DMS114 treated with DMSO at 0.1 percent for 48 hours (cell line): ENCODE results near the gene ATN1.
"Not testable (repeated sequence)": the region's sequence is repeated elsewhere in the genome, so short reads cannot be mapped to it uniquely, and the experiment has no call there.

ENCODE experiments used
- DNase-seq: peaks from one replicate; lab custom pipeline; 2025; ENCODE audit not compliant: unreplicated experiment; lab: John Stamatoyannopoulos, UW

Gene ATN1

DNA sequence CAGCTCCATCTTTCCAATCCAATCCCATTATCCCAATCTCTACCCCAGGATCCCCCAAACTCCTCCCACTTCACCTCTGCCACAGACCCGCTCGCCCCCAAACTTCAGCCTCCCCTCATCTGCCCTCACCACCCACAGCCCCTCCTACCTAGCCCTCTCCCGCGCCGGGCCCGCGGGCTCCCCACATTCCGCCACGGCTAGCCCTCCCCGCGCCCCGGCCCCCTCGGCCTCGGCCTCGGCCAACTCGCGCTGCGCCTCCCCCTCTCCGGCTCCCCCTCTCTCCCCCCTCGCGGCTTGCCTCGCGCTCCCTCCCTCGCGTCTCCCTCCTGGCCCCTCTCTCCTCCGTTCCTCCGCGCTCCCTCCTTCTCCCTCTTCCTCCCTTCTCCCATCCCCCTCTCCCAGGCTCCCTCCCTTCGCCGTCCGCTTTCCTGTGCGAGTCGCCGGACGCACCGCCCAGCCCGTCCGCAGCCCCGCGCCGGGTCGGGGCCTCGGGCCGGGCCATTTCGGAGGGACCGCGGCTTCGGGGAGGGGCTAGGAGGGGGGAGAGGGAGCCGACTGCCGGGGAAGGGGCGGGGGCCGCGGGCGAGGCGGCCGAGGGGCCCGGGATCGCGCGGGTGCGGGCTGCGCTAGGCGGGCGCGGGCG lies at the start of gene ATN1:
Gene ATN1 (plus strand): TSS at position 581 of the 643 bp plus-strand sequence. CDS start 6,043 bp downstream, outside the sequence.
- DNase-seq, result no peak

DNA sequence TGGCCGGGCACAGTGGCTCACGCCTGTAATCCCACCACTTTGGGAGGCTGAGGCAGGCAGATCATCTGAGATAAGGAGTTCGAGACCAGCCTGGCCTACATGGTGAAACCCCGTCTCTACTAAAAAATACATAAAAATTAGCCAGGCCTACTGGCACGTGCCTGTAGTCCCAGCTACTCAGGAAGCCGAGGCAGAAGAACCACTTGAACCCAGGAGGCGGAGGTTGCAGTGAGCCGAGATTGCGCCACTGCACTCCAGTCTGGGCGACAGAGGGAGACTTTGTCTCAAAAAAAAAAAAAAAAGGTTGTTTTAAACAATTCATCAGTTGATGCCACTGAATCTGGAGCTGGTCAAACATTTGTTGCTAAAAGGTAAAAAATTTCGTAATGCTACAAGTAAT lies 47.9 kb upstream of the ATN1 start:
- DNase-seq, result not testable (repeated sequence)

DNA sequence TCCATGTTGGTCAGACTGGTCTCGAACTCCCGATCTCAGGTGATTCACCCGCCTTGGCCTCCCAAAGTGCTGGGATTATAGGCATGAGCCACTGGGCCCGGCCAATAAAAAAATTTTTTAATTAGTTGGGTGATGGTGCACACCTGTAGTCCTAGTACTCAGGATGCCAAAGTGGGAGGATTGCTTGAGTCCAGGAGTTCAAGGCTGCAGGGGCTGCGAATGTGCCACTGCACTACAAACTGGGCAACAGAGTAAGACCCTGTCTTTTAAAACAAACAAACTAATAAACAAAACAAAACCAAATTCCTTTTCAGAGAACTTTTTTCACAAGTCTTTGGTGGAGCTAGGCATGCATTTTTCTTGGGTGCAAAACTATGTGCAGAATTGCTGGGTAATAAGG lies 44.5 kb upstream of the ATN1 start:
- no peak for DNase-seq

- DNase-seq, result no peak
Measured at GRCh38 chr12:6883683-6884082, 44.1 kb upstream of the ATN1 start.

- no peak for DNase-seq
Measured at GRCh38 chr12:6884539-6884938, 43.2 kb upstream of the ATN1 start.

GRCh38 chr12:6886206-6886999 lies 41.4 kb upstream of the ATN1 start:
- DNase-seq, result not testable (repeated sequence)

DNA sequence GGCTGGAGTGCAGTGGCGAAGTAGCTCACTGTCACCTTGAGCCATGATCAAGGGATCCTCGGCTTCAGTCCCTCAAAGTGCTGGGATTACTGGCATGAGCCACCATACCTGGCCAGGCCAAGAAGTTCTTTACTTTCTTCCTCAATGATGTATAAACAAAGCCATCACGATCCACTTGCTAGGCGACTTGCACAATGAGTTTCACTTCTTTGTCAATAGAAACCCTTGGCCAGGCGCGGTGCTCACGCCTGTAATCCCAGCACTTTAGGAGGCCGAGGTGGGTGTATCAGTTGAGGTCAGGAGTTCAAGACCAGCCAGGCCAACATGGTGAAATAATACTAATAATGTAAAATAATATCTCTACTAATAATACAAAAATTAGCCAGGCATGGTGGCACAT lies 40.3 kb upstream of the ATN1 start:
- DNase-seq, result no peak

DNA sequence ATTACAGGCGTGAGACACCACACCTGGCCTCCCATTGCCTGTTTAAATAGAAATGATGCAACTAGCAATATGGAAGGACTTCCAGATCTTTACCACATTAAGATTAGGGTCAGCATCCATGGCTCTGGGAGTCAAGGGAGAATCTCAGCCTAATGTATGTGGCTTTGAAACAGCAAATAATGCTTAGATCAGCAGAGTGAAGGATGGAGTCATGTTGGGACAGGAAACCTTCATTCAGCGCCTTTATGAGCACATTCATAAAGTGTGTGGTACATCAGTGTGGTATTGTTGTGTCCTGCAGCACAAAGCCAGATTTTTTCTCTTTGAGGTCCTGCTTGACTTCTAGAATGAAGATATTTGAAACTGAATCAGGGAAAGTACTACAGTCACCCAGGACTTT lies 39.4 kb upstream of the ATN1 start:
- no peak for DNase-seq

GRCh38 chr12:6888794-6889193 lies 39.0 kb upstream of the ATN1 start:
- not testable (repeated sequence) for DNase-seq

GRCh38 chr12:6889775-6890573 lies 37.8 kb upstream of the ATN1 start:
- not testable (repeated sequence) for DNase-seq

- peak; percentile 94 for DNase-seq
Measured at GRCh38 chr12:6890789-6891645, 36.7 kb upstream of the ATN1 start.

DNA sequence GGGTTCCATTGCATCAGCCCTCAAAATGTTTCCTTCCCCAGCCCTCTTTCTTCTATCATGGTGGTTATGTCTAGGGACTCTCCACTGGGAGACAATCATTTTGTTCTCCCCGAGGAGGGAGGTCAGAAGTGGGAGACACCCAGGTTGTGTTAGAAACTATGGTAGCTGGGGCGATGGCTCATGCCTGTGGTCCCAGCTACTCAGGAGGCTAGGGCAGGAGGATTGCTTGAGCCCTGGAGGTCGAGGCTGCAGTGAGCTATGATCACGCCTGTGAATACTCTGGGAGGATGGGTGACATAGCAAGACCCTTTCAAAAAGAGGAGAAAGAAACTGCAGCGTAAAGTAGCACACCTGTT lies 36.1 kb upstream of the ATN1 start:
- DNase-seq, result no peak

DNA sequence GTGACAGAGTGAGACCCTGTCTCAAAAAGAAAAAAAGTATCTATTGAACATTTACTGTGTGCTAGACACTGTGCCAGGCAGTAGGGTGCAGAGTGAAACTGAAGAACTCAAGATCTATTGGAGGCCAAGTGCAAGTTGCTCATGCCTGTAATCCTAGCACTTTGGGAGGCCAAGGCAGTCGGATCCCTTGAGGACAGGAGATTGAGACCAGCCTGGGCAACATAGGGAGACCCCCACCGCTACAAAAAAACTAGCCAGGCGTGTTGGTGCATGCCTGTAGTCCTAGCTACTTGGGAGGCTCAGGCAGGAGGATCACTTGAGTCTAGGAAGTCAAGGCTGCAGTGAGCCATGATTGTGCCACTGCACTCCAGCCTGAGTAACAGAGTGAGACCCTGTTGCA lies 35.1 kb upstream of the ATN1 start:
- not testable (repeated sequence) for DNase-seq

- DNase-seq, result no peak
Measured at GRCh38 chr12:6894321-6894720, 33.4 kb upstream of the ATN1 start.

DNA sequence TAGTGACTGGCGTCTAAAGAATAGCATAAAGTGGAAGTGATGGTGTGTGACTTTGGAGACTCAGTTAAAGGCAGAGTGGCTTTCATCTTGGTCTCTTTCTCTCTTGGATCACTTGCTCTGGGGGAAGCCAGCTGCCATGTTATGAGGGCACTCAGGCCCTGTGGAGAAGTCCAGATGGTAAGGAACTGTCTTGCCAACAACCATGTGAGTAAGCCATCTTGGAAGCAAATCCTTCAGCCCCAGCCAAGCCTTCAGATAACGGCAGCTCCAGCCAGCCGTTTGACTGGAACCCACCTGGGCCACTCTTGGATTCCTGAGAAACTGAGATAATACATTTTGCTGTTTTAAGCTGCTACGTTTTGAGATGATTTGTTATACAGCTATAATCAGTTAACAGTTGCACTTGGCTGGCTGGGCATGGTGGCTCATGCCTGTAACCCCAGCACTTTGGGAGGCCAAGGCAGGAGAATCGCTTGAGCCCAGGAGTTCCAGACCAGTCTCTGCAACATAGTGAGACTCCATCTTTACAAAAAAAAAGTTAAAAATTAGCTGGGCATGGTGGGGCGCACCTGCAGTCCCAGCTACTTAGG lies 30.8 kb upstream of the ATN1 start:
- no peak for DNase-seq

DNA sequence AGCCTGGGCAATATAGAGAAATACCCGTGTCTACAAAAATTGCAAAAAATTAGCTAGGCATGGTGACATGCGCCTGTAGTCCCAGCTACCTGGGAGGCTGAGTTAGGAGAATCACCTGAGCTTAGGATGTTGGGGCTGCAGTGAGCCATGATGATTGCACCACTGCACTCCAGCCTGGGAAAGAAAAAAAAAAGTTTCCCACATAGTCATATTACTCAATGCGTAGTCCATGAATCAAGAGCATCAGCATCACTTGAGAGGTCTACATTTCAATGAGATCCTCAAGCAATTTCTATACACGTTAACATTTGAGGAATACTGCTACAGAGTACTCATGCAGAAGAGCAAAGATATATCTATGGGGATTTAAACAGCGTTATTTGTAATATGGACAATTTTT lies 28.3 kb upstream of the ATN1 start:
- DNase-seq, result no peak

- DNase-seq, result no peak
Measured at GRCh38 chr12:6899837-6900519, 27.8 kb upstream of the ATN1 start.

- no peak for DNase-seq
Measured at GRCh38 chr12:6902448-6902847, 25.3 kb upstream of the ATN1 start.

GRCh38 chr12:6903722-6904121 lies 24.0 kb upstream of the ATN1 start:
- no peak for DNase-seq
